ENCODE measurements around the gene PIK3C3.
"Not testable (repeated sequence)": the region's sequence is repeated elsewhere in the genome, so short reads cannot be mapped to it uniquely, and the experiment has no call there.

Gene PIK3C3

DNA sequence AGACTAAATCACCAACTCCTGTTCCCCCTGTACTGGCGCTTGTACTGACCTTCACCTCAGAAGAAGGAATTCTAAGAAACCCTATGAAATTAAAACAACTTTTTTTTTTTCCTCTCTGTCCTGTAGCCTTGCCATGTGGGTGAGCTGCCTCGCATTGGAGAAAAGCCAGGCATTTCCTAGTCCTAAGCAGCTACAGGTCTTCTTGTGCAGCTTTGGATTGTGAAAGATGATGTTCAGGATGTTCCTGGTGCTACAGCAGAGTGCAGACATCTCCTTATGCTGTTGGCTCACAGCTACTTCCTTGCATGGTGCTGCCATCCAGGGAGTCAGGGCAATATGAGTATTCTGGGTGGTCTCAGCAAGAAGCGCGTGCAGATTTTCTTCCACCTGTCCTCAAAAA, 11.9 kb downstream of the PIK3C3 start:
- no peak for DNase-seq

DNA sequence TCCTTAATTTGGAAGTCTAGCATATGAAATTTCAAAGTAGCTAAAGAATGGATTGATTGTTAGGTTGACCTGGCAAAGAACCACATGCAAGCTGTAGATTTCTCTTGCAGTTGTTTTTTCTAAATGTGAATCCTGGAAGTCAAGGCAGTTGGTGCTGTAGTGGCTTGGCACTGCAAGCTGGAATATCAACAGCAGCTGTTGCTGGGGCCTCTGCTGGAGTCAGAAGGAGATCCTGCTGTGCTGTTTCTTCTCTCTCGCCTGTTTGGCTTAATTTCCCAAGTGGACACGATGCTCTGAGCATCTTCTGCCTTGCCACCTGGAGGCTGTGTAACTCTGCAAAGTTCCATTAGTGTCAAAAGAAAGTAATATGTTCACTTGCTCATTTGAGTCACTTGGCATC, 12.6 kb downstream of the PIK3C3 start:
- DNase-seq, result no peak

DNA sequence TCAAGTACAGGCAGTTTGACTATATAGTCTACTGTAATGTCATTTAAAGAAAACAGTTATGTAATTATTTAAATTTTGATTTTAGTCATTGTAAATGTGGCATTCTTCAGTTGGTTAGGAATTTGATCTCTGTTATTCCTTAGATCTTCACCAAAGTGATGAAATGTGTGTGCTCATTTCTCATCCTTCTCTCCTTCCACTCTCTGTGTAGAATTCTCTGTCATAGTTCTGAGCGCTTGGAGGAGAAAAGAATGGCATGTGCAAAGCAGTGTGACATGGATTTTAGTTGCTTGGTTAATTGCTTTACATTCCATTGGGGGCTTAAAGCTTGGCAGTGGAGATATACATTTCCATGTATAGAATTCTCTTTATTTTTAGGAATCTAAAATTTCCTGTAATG, 14.8 kb downstream of the PIK3C3 start:
- no peak for DNase-seq

DNA sequence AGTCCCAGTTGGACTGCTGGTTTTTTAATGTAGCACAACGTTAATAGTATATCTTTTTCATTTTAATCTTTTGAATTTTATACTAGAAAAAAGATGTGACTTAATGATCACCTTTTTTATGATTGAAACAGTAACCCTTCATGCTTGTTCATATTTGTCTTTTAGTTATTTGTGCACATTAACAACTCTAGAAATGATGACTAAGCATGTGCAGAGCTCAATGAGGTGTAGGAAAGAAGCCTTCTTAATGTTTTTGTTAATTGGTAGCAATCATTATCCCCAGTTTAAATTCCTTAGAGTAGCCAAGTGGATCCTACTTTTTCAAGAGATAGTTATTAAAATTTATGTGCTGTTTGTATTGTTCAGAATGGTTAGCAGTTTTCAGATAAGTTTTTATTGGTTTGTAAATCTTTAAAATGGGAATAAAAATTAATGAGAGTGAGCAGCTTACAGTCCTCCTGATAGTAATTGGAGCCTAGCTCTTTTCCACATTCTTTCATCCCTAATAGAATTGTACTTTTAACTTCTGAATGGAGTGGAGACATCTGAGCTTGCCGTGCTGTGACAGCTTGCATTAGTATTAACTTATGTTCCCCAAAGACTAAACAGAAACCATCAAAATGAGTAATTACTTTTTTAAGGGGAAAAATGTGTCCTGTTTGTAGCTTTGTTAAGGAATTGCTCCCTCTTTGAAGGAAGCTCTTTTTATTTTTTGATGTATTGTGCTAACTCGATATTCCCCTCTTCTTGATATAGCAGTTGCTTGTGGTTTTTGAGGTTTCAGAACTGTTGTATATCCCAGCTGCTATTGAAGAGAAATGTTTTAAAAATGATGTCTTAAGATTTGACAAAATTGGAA, 17.3 kb downstream of the PIK3C3 start:
- DNase-seq, result no peak

DNA sequence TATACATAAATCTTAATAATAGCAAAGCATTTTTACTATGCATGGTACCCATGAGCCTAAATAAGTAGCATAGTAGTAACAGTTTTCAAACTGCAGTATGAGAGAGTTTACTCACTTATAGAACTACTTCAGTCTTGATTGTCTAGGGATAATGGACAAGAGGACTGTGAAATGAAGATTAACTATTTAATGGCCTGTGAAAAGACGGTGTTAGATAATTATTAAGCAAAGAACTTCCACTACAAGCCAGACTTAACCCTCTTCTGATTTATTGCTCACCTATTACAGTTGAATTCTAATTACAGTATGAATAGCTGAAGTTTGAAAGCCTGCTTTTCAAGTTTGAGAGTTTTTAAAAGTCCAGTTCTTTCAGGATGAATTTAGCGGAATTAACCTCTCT, 18.9 kb downstream of the PIK3C3 start:
- DNase-seq, result no peak

DNA sequence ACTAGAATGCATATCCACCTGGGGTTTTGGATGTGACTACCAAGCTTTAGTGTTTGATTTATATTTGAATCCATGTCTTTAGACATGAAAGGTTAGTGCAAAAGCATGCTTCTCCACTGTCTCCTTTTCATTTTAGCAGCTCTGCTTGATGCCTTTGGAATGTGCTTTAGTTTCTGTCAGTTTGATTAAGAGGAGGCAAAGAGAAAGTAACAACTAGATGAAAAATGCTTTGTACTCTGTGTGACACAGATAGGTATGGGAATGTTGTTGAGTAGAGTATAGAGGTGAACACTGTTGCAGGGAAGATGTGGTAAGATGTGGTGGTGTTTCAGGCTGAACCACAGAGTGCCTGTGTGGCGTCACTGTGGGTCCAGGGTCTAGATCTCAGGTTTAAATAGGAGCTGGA, 19.8 kb downstream of the PIK3C3 start:
- no peak for DNase-seq

DNA sequence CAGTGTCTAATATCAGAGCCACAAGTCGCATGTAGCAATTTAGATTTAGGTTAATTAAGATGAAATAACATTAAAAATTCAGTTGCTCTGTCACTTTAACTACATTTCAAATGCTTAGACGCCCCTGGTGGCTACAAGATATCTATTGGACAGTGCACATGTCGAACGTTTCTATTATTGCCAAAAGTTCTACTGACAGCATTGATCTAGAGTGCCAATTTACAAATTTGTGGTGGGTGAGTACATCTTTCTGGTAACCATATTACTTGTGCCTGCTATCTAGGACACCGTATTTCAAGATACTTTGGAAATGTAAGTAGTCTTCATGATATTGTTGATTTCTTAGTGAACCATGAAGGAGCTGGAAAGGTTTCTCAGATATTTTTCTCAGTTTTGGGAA, 20.2 kb downstream of the PIK3C3 start:
- DNase-seq, result no peak

DNA sequence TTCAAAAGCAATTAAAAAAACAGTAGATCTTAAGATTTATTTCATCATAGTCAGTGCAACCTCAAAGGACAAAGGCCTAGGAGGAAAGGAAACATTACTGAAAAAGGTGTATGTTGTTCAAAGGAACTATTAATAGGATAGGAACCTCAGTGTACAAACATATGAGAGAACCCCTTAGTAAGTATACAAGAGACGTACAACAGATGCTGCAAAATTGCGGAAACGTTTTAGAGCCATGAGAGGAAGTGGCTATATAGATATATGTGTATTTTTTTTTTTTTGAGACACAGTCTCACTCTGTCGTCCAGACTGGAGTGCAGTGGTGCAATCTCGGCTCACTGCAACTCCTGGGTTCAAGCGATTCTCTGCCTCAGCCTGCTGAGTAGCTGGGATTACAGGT, 22.2 kb downstream of the PIK3C3 start:
- DNase-seq, result no peak

DNA sequence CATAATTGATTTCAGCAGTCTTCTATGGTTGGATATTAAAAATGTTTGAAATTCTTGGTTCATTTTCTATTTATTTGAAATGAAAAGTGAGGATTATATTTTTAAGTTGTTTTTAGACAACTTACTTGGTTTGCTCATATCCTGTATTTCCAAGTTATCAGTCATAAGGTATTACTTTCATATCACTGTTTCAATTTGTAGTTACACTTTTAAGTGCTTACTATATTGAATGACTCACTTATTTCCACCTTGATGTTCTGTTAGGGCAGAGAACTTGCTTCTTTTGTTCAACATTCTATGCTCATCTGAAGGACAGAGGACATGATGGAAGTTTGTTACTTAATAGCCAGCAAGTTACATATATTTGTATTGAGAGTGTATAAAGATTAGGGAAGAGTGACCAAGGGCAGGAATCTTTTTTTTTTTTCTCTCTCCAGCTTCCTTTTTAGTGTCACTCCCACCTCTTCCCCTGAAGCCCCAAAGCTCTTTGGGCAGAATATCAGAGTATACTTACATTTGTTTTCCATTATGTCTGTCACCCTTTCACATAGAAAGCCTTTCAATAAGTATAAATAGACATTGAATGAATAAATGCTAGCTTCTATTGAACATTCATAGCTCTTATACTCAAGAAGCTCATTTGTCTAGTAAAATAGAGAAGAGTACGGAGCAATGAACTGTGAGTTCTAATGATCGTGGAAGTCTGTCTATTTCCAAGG, 28.1 kb downstream of the PIK3C3 start:
- no peak for DNase-seq

DNA sequence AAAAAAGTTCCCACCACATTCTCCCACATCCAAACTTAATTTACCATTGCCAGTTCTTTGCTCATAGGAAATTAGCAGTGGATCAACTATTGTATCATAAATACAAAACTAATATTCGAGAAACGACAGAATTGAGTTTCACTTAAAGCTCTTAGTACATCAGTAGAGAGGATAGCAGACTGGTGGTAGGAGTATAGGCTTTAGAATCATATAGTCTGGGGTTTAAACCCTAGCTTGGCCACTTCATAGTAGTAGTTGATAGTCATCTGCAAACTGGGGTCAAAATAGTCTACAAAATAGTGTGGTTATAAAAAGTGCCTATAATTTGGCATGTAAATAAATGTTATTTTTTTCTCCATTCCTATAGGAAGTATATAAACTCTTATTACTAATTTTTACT, 30.9 kb downstream of the PIK3C3 start:
- no peak for DNase-seq

DNA sequence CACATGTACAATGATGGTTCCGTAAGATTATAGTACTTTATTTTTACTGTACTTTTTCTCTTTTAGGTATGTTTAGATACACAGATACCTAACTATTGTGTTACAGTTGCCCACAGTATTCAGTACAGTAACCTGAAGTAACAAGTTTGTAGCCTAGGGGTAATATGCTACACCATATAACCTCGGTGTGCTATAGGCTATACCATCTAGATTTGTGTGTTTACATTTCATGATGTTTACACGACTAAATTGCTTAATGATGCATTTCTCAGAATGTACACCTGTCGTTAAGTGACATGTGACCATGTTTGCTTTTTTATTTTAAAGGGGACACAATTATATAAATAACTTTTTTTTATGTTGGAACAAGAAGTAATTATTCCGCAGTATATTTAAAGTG, 34.5 kb downstream of the PIK3C3 start:
- no peak for DNase-seq

DNA sequence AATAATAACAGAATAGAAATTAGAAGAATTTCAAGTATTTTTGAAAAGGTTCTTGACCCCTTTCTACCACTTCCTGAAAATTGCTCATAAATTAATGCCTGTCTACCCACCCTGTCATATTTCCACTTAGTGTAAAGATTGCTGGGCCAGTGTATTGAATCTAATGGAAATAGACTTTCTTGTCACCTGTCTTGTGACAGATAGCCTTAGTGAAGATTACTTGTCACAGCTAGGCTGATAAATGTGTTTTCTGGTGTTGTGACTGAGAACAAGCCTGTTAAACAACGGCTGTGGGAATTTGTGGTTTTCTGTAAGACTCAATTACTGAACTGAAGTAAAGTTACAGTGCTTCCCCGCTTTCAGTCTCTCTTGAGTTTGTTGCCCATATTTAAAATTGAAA, 37.0 kb downstream of the PIK3C3 start:
- DNase-seq, result no peak

DNA sequence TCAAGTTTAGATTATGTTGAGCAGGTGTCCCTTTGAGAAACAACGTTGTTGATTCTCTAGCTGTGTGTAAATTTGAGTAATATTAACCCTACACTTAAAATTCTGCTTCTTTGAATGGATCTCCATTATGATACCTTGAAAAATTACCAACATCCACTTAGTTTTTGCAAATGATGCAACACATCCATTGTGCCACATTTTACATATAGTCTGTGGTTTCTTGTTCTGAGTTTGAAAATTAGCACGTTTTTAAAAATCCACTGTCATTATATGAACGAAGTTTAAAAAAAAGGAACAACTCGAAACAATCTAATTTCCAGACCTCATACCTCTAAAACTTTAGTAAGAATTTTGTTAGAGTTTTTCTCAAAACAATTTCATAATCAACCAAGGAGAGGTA, 37.7 kb downstream of the PIK3C3 start:
- DNase-seq, result no peak

DNA sequence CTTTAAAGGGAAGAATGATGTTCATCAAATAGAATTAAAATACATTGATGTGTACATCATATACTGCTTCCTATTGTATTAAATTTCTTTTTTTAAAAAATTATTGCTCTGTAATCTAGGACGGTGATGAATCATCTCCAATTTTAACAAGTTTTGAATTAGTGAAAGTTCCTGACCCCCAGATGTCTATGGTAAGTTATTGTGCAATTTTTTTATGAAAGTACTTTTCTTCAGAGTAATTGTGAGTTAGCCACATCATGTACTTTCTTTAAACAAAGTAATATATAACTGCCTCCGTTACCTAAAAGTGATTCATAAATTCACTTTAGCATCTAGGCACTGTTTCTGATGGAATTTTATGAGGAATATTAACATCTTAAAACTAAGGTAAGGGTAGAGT, 38.1 kb downstream of the PIK3C3 start:
- no peak for DNase-seq

DNA sequence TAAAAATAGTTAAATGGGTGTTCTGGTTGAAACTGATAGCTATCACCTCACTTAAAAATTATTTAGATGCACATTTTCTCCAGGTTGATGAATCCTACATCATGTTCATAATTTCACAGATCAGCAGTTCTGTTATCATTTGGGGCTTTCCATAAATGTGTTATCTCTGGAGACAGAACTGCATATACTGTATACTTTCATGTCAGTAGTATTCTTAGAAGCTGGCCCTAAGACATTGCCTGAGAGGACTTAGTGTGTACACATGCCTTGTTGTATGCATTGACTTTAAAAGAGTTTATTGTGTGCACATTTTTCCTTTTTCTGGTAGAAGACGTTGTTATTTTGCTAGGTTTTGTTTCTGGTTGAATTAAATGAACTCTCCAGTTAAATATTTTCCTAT, 41.0 kb downstream of the PIK3C3 start:
- no peak for DNase-seq

DNA sequence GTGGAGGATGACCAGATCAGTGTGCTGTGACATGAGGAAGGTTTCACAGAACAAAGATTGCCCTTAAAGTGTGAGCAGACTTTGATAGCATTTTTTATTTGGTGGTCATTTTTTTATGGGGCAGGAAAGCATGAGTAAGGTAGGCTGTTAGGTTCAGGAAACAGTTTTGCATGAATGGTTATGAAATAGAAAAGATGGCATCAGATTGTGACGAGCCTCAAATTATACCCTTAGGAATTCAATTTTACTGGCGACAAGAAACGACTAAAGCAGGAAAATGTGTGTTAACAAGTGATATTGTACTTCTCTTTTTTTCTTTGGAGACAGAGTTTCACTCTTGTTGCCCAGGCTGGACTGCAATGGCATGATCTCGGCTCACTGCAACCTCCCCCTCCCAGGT, 44.7 kb downstream of the PIK3C3 start:
- no peak for DNase-seq

DNA sequence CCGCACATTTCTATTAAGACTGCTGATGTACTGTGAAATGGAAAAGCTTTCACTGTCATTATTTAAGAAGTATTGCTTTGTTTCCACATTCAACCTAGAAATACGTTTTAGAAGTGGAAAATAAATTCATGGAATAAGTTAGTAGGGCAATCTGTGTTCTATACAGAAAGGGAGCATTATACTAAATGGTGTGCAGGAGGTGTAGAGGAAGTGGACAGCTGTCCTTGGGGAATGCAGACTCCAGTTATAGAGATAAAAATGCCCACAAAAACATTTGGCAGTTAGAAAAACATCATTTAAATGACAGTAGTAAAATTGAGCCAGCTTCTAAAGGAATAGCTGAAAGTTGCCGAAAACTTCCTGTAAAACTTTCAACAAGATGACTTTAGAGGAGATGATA, 46.8 kb downstream of the PIK3C3 start:
- DNase-seq, result no peak

DNA sequence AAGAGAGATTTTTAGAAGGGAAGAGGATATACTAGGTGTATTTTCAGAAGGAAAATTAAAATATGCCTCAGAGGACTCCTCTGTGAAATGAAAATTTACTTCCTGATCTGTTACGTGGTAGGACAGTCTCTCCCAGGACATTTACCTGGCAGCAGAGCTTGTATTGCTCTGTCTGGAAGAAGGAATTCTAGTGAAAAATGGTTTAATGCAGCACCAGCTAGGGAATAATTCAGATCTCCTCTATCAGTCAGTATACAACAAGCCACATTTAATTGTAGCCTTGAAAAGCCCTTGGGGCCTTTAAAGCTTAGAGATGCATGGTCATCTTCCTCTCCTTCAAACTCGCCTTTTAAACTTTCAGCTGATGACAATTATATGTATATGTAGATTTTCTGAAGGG, 49.6 kb downstream of the PIK3C3 start:
- DNase-seq, result no peak

DNA sequence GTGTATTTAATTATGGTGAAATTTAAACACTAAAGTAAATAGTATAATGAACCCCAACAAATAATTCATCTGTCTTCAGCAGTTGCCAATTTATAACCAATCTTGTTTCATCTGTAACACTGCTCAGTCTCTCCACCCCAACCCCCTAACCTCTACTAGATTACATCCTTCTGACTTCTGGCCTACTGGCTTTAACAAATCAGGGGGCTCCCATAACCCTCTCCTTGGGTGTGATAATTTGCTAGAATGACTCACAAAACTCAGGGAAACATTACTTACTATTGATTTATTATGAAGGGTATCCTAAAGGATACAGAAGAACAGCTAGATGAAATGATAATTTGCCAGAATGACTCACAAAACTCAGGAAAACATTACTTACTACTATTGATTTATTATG, 50.7 kb downstream of the PIK3C3 start:
- DNase-seq, result no peak

DNA sequence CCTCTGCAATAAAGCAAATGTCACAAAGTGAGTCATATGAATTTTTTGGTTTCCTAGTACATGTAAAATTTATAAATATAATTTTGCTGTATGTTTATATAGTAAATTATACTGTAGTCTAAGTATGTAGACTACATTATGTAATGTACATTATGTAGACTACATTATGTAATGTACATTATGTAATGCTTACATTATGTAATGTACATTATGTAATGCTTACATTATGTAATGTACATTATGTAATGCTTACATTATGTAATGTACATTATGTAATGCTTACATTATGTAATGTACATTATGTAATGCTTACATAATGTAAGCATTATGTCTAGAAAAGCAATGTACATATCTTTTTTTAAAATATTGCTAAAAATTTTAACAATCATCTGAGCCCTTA, 54.4 kb downstream of the PIK3C3 start:
- DNase-seq, result not testable (repeated sequence)

DNA sequence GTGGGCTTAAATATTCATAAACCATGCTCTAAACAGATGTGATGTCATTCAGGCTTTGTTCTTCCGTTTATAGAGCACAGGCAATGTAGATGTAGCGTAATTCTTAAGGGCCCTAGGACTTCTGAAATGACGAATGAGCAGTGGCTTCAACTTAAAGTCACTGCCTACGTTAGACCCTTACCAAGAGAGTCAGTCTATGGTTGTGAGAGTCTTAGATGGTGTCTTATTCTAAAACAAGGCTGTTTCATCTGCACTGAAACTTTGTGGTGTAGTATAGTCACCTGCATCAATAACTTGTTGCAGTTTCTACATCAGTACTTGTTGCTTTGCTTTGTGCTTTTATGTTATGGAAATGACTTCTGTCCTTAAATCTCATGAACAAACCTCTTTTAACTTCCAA, 56.0 kb downstream of the PIK3C3 start:
- no peak for DNase-seq

DNA sequence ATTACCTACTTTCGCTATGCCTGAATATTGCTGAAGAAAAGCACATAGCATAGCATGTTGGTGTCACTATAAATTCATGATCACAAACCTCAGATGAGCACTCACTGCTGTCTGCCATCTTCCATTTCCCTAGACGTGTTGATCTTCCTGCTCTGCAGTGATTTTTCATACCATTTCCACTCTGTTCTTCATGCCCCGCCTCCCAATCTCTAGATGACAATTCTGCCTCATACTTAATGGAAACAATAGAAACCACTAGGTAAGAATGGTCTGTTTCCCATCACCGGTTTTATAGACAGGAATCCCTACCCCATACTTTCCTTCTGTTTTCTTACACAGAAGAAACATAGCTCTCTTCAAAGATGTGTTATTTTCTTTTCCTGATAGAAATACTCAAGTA, 63.8 kb downstream of the PIK3C3 start:
- DNase-seq, result no peak

DNA sequence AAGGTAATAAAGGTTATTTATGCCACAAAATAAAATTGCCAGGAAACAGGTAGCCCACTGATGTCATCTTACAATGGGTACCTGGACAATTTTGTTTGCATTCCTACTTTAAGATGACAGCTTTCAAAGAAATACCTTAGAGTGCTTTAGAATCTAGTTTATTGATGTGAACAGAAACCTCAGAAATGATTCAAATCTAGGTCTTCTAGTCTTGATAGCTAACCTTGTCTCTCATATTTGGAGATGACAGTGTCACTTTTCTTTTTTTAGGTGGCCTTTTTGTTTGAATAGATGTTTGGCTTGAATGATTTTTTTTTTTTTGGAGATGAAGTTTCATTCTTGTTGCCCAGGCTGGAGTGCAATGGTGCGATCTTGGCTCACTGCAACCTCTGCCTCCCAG, 69.1 kb downstream of the PIK3C3 start:
- no peak for DNase-seq

DNA sequence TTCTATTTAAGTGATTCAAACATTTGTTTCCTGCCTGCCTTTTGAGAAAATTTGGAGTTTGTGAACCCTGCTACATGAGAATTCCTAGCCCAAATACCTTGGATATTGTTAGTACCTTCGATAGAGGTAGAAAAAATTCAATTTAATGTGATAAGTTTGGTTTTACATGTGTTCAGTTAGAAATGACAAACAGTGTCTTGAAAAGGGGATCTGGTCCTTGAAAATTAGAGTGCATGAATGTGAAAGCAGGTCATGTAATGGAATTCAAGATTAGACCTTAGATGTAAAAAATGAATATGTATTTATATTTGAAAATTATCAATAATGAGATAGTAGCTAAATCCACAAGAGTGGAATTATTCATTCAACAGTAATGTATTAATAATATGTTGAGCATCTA, 70.5 kb downstream of the PIK3C3 start:
- DNase-seq, result no peak
